HTR-8/SVneo (cell line): ENCODE data around the gene CEP350.
A peak's percentile ranks its signal among the peaks of the same experiment; 100 is the strongest.

Source experiments
- DNase-seq: peaks from one replicate; pipeline ENCODE4 v3.0.0; 2011; ENCODE audit warnings: low spot score, mixed read lengths; ENCODE audit not compliant: insufficient read length
- FAIRE-seq: peaks from 2 replicates; lab custom pipeline; 2011; peaks lifted over from hg19 to GRCh38; lab: Jason Lieb, UNC

Gene CEP350

DNA sequence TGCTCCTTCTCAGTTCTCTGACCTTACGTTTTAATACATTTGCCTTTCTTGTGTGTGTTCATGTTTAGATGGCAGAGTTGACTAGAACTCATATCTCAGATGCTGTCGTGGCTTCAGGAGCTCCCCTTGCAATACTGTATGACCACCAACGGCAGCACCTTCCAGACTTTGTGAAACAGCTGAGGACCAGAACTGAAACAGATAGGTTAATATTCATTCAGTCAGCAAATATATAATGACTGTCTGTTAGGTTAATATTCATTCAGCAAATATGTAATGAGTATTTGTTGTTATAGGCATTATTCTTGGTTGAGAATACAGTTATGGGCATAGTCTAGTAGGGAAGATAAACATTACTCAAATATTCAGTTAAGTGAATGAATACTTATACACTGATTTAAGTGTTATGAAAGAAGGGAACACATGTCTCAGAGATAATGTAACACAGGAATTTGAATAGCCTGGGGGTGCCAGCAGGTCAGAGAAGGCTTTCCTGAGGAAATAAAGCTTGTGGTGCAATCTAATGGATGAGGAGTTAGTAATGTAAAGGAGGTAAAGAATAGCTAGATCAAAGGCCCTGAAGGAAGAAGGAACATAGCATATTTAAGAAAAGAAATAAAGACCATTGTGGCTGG lies 88.5 kb downstream of the CEP350 start:
- FAIRE-seq, result no peak
- no peak for DNase-seq

DNA sequence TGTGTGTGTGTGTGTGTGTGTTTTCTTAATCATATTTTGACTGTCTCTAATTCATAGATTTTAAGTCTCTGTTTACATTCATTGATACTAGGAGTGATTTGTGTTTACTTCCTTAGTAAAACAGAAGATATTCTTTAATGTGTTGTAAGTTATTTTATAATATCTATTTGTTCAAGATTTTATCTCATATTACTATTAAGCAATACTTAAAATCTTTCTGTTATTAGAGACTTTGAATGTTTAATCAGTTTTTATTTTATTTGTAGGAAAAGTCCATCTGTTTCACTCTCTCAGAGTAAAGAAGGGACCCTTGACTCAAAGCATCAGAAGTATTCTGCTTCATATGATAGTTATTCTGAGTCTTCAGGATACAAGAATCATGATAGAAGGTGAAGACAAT lies 89.2 kb downstream of the CEP350 start:
- DNase-seq (no peak), FAIRE-seq (no peak)

DNA sequence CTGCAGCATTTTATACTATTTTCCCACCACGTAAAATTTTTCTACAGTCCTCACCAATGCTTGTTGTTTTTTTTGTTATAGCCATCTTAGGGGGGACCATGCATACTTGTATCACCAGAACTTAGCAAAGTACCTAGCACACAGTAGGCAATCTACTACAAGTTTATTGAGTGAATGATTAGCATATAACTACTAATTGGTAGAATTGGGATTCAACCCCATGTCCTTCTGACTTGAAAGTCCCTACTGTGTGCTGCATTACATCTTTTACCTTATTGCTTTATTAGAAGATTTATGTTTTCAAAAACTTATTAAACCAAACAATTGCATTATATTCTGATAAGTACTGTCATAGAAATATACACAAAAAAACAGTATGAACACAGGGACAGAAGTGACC lies 92.1 kb downstream of the CEP350 start:
- DNase-seq (no peak), FAIRE-seq (no peak)

DNA sequence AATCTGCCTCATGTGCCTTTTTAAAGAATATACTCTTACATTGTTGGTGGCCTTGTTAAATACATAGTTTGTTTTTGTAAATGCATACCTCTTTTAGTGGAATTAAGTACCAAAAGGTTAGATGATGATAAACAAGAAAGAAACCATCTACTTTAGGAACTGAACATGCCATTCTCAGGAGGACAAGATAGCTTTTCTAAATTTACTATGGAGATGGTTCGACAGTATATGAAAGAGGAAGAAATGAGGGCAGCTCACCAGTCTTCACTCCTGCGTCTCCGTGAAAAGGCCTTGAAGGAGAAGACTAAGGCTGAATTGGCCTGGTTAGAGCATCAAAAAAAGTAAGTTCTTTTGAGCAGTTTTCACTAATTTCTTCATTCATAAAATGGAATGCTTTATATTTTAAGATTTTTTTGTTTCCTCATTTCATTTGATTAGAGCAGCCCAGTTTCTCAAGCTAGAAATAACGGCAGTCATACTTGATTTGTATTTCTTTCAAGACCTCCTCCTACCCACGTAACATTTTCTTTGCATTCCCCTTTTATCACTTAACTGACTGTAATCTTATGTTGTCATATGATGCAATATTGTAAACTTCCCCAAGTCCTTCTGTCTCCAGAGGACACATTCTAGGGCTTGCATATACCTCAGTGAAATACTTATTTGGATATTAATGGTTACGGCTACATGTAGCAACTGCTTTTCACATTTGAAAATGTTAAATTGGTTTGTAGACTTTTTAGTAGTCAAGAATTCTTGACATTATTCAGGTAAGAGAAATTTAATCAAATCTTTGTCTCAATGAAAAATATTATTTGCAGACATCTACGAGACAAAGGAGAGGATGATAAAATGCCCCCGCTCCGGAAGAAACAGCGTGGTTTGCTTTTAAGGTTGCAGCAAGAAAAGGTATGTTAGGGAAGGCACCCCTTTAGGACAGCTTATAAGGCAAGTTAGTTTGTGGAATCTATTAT lies 99.3 kb downstream of the CEP350 start:
- FAIRE-seq (no peak), DNase-seq (no peak)

DNA sequence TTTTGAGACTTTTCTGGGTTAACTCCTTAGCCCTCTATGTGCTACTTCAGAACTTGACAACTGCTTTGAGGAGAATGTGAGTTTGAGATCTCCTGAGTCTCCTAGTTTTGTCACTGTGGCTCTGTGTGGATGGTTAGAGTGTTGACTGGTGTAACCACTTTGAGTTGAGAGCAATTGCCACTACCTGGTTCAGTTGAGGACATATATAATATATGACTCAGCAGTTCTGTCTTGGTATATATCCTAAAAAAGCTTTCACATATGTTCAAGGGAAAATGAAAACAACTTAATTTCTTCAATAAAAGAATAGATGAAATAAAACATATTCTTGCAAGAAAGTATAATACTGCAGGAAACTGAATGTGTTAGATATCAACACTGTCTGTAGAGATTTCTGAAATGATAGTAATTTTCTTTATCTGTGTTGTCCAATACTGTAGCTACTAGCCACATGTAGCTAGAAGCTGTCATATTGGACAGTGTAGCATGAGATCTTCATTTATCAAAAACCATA lies 103.3 kb downstream of the CEP350 start:
- no peak for FAIRE-seq
- no peak for DNase-seq

DNA sequence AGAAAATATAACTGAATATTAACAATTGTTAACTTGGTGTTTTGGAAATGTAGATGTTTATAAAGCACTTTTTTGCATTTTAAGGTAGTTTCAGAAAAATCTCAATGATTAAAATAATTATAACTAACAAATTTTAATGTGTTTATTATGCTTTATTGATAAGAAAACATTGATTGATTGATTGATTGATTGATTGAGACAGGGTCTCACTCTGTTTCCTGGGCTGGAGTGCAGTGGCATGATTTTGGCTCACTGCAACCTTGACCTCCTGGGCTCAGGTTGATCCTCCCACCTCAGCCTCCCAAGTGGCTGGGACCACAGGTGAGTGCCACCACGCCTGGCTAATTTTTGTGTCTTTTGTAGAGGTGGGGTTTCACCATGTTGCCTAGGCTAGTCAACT lies 106.4 kb downstream of the CEP350 start:
- no peak for FAIRE-seq
- no peak for DNase-seq

DNA sequence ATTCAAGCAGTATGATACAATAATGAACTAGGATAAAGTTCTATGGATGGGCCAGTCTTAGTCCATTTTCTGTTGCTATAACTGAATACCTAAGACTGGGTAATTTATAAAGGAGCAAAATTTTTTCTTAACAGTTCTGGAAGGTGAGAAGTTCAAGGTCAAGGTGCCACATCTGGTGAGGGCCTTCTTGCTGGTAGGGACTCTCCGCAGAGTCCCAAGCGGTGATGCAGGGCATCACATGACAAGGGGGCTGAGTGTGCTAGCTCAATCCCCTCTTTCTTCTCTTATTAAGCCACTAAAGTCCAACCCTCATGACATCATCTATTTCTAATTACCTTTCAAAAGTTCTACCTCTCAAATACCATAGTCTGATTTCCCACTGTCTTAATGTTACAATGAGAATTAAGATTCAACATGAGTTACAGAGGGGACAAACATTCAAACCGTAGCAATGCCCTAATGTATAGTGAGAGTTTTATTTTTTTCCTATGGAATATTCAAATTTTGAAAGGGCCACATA lies 107.9 kb downstream of the CEP350 start:
- FAIRE-seq (no peak), DNase-seq (no peak)

DNA sequence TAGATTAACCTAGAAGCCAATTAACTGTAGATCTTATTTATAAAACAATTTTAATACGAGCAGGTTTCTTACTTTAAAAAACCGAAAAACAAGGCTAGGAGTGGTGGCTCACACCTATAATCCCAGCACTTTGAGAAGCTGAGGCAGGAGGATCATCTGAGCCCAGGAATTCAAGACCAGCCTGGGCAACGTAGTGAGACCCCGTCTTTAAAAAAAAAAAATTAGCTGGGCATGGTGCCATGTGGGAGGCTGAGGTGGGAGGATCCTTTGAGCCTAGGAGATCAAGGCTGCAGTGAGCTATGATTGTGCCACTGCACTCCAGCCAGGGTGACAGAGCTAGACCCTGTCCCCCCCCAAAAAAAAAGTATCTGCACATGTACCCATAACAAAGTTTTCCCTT lies 110.8 kb downstream of the CEP350 start:
- DNase-seq (no peak), FAIRE-seq (no peak)

DNA sequence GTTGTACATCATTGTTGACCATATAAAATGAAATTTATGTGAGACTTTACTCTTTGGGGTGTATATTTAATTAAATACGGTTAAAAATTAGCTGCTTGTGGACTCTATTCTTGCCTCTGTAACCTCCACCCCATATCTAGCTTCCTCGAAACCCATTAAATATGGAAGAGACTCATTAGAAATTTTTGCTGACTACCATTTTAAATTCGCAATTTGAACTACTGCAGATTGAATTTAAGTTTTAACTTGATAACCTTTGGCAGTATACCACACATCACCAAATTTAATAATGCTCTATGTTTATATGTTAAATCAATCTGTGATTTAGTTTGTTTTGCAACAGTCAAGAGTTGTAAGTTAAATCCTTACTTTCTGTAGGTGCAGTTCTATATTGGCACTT lies 111.5 kb downstream of the CEP350 start:
- no peak for DNase-seq
- no peak for FAIRE-seq

DNA sequence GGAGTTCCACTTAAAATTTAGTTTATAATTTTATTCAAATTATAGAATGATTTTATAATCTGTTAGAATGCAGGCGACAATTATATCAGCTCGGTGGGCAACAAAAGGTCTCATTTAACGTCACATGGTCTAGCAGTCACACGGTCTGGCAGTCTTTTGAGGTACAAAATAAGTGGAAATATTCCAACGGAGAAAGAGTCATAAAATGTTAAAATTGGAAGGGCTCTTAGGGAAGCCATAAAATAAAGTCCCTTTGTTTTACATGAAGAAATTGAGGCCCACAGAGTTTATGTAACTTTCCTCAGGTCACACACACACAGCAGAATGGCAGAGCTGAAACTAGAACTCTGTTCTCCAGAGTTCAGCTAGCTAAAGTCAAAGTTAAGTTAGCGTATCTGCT lies 115.7 kb downstream of the CEP350 start:
- DNase-seq (no peak), FAIRE-seq (no peak)

DNA sequence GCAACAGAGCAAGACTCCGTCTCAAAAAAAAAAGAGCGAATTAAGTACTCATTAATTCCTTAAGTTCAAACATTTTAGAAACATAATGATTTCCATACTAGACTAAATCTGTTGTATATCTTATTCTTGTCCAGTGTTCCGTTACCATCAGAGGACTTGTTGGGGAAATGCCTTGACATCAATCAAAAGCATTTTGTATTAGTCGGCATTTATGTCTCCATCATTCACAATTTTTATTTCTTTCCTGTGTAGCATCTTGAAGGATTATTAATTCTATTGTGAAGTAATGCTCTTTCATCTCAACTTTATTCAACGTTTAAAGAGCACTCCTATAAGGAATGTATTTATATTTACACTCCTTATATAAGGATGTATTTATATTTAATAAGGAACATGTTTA lies 117.1 kb downstream of the CEP350 start:
- no peak for FAIRE-seq
- DNase-seq, result no peak

DNA sequence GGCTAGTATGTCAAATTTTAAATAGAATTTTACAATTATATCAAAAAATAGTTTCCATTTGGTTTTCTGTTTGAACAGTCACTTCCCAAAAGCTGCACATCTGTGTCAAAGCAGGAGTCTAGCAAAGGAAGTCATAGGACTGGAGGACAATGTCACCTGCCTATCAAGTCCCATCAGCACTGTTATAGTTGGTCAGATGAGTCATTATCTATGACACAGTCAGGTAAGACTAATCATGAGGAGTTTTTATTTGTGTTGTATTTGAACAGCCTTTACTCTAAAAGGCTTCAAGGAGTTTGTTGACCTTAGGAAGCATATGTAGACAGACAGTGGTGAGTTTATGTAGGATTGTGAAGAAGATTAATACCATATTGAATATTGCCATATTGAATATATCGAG lies 125.8 kb downstream of the CEP350 start:
- DNase-seq (no peak), FAIRE-seq (no peak)

DNA sequence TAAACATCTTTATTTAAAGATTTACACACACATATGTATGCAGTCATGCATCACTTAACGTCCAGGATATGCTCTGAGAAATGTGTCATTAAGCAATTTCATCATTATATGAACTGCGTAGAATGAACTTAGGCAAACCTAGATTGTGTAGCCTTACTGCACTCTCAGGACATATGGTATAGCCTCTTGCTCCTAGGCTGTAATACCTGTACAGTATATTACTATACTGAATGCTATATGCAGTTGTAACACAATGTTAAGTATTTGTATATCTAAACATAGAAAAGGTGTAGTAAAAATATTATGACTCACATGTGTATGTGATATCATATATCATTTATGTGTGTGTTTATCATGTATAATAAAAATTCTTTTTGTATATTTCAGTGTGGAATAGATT lies 126.9 kb downstream of the CEP350 start:
- DNase-seq (no peak), FAIRE-seq (no peak)

DNA sequence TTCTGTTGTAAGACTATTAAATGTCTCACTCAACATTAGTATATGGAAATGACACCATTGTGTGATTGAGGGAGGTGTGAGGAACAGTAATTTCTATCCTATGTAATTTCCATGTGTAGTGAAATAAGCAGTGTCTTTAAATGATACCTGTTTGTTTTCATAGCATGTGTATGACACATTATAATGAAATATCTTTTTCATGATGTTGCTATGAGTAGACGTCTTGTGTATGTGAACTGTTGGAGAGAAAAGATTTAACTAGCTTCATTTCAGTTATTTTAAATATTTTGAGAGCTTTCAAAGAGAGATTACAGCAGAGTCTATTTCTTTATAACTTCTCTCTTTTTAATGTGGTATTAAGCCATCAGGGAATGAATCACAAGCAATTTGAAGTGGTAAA lies 128.6 kb downstream of the CEP350 start:
- DNase-seq (no peak), FAIRE-seq (no peak)

DNA sequence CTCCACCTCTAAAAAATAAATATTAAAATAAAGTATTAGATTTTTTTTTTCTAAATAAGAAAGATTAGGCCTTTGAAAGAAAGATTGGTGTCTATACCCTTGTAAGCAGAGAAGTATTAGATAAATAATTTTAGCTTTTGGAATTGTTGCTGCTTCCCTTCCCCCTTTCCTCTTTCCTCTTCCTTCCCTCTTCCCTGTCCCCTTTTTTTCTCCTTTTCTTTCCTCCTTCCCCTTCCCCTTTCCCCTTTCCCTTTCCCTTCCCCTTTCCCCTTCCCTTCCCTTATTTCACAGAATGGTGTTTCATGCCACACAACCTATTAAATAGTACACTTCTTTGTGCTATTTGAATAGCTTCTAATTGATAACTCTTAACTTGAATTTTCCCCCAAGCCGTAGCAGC lies 130.3 kb downstream of the CEP350 start:
- DNase-seq (no peak), FAIRE-seq (no peak)

DNA sequence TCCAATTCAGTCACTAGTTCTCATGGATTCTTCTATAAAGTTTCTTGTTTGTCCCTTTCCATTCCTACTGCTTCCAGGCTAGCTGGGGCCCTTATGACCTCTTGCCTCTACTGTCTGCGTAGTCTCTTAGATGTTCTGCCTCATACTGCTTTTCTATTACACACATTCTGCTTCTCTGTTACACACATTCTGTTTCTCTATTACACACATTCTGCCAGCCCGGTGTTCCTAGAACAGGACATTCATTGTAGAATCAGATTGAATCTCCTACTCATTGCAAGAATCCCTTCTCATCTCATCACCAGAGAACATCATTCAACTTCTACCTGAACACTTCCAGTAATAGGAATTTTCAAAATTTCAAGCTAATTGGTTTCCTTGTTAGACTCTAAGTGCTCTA lies 130.7 kb downstream of the CEP350 start:
- DNase-seq (no peak), FAIRE-seq (no peak)

DNA sequence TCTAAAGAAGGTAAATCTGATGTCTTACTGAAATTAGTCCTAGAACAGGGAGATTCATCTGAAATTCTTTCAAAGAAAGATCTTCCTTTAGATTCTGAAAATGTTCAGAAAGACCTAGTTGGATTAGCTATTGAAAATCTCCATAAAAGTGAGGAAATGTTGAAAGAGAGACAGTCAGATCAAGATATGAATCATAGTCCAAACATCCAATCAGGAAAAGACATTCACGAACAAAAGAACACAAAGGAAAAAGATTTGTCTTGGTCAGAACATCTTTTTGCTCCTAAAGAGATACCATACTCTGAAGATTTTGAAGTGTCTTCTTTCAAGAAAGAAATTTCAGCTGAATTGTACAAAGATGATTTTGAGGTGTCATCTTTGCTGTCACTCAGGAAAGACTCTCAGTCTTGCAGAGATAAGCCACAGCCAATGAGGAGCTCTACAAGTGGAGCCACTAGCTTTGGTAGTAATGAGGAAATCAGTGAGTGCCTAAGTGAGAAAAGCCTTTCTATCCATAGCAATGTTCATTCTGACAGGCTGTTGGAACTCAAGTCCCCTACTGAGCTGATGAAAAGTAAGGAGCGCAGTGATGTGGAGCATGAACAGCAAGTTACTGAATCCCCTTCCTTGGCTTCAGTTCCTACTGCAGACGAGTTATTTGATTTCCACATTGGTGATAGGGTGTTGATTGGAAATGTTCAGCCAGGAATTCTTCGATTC lies 138.5 kb downstream of the CEP350 start:
- FAIRE-seq (no peak), DNase-seq (no peak)

DNA sequence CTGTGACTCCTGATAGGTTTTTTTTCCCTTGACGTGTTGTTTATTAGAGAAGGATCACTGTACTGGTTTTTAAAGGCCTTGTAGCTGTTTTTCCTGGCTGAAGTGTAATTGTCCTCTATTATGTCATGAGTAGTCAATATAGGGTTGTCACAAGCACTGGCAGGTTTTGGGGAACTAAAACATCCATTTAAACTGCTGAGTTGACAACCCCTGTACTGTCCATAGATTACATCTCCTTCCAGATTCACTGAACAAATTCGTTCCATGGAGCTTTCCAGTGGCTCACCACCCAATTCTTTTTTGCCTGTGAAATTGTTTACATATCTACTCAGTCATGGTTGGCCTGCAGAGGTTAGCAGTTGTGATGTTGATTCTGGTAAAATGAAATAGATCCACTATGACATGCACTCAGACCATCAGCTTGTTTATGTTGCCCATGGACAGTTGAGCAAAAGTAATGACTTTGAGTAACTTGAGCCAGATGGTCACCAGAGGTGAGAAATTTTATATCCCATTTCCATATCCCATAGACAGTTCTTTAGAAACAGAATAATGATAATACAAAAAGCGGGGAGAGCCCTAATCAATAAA lies 140.2 kb downstream of the CEP350 start:
- FAIRE-seq (peak; percentile 42), DNase-seq (no peak)

DNA sequence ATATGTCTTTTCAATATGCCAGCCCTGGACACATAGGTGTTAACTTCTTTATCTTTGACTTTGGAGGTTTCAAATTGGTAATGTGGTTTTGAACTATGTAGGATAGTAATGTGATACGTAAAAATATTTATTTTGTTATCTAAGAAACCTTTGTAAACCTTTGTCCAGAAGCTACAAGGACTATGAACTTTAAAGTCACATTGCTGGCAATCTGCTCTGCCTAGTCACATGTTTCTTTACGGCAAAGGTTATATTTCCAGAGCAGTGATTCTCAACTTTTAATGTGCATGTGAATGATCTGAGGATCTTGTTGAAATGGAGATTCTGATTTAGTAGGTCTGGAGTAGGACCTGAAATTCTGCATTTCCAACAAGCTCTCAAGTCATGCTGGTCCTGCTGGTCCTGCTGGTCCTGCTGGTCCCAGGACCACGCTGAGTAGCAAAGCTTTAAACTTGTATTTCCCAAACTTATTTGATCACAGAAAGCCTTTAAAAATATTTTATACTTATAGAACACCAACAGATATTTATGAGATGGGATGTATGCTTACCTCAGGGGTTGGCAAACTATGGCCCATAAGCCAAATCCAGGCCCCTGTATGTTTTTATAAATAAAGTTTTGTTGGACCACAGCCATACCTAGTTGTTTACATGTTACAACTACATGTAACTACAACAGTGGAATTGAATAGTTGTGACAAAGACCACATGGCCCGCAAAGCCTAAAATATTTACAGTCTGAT lies 142.1 kb downstream of the CEP350 start:
- no peak for FAIRE-seq
- DNase-seq, result no peak

DNA sequence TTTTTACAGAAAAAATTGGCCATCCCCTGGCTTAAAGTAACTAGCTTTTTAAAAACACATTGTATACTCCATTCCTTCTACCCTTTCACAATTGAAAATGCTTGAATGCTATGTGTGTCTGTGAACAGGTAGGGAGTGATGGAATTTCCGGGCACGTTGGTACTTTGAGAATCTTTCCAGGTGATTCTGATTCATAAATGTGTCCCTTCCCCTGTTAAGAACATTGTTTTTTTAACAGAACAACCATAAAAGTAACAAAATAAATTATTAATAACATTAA lies 142.7 kb downstream of the CEP350 start:
- FAIRE-seq (no peak), DNase-seq (no peak)
